HUES48 (cell line): ENCODE measurements around the gene ZNF891.

ENCODE experiments used
- H3K27ac ChIP-seq: one replicate; pipeline ENCODE4 v1.7.0; 2013; ENCODE audit warnings: low read depth, low read length, inconsistent platforms
- H3K27me3 ChIP-seq: 2 replicates; pipeline ENCODE4 v1.6.1; 2013; ENCODE audit warnings: mild to moderate bottlenecking, low read length; ENCODE audit not compliant: control insufficient read depth, insufficient read depth
- H3K36me3 ChIP-seq: 2 replicates; pipeline ENCODE4 v1.6.1; 2013; ENCODE audit warnings: low read length; ENCODE audit not compliant: control insufficient read depth, insufficient read depth
- H3K4me1 ChIP-seq: 2 replicates; pipeline ENCODE4 v1.6.1; 2013; ENCODE audit warnings: mild to moderate bottlenecking, low read length; ENCODE audit not compliant: control insufficient read depth, insufficient read depth
- H3K4me3 ChIP-seq: 2 replicates; pipeline ENCODE4 v1.5.1; 2013; ENCODE audit warnings: mild to moderate bottlenecking, low read depth, low read length
- H3K9ac ChIP-seq: 2 replicates; pipeline ENCODE4 v1.6.1; 2013; ENCODE audit warnings: mild to moderate bottlenecking, low read depth, low read length, moderate library complexity
- H3K9me3 ChIP-seq: 2 replicates; pipeline ENCODE4 v1.6.1; 2013; ENCODE audit warnings: low read length; ENCODE audit not compliant: control insufficient read depth, insufficient read depth

The ZNF891 gene

DNA sequence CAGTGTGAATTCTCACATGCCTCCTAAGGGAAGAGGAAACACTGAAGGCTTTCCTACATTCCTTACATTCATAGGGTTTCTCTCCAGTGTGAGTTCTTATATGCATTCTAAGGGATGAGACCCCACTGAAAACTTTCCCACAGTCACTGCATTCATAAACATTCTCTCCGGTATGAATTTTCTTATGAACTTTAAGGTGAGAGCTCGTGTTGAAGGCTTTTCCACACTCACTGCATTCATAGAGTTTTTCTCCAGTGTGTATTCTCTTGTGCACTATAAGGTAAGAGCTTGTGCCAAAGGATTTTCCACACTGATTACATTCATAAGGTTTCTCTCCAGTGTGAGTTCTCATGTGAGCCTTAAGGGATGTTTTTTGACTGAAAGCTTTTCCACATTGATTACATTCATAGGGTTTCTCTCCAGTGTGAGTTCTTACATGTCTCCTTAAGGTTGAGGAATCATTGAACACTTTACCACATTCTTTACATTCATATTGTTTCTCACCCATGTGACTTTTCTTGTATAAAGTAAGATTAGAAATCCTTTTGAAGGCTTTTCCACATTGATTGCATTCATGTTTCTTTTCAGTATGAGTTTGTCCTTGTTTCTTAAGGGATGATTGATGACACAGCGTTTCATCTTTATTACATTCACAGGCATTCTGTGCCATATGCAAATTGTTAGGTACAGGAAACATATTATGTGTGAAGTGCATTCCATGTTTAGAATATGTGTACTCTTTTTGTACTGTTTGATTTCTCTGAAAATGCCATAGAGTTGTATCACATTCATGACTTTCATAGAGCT is 9.5 kb downstream of the ZNF891 start:
- H3K9me3 ChIP-seq = peaks cover 99% of the 10 kb centered on the region
- no peak overlapping the region for H3K9ac ChIP-seq
- no peaks in the 10 kb centered on the region for H3K4me1 ChIP-seq
- H3K36me3 ChIP-seq = peaks cover 72% of the 10 kb centered on the region
- no peak overlapping the region for H3K27ac ChIP-seq
- no peaks in the 10 kb centered on the region for H3K27me3 ChIP-seq
- peak overlapping the region; percentile 39 for H3K4me3 ChIP-seq

DNA sequence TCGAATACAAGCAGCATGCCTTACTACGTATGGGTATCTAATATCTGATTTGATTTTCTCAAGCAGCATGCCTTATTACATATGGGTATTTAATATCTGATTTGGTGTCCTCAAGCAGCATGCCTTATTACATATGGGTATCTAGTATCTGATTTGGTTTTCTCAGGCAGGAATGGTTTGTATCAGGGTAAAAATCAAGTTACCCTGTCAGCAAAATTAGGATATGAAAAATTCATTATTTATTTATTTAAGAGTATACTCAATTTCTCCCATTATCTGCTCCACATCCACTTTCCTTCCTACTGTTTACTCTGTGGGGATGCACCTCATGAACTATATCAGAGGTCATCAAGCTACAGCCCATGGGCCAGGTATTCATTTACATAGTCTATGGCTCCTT is 21.9 kb downstream of the ZNF891 start:
- Histone ChIP-seq H3K9ac (no peak overlapping the region), H3K27me3 (no peaks in the 10 kb centered on the region), H3K36me3 (peaks cover 58% of the 10 kb centered on the region), H3K4me3 (no peak overlapping the region), H3K27ac (no peak overlapping the region), H3K4me1 (no peaks in the 10 kb centered on the region), H3K9me3 (peaks cover 93% of the 10 kb centered on the region)

DNA sequence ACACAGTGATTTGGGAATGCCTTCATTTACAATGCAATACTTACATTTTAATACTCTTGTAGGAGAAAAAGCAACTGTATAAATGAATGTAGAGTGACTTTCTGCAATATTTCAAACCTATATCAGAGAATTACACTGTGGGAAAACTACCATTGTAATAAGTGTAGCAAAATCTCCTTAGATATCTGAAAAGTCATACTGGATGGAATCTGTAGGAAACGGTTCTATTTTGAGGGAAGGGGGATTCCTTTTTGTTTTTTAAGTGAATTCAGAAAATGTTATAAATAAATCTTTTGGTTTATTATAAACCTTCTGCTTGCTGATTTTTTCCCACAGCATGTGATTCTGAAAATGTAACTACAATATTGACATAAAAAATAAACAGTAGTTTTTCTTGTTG is 23.0 kb downstream of the ZNF891 start:
- H3K9ac ChIP-seq = no peak overlapping the region
- H3K27me3 ChIP-seq = no peaks in the 10 kb centered on the region
- H3K36me3 ChIP-seq = peaks cover 63% of the 10 kb centered on the region
- no peaks in the 10 kb centered on the region for H3K4me1 ChIP-seq
- peak overlapping the region; percentile 3; the same call in 1 of the 2 replicates for H3K4me3 ChIP-seq
- peaks cover 98% of the 10 kb centered on the region for H3K9me3 ChIP-seq
- H3K27ac ChIP-seq = no peak overlapping the region

GRCh38 chr12:133106253-133106652 is 23.8 kb downstream of the ZNF891 start:
- no peaks in the 10 kb centered on the region for H3K4me1 ChIP-seq
- peak overlapping the region; percentile 3; the same call in 1 of the 2 replicates for H3K4me3 ChIP-seq
- peaks cover 98% of the 10 kb centered on the region for H3K9me3 ChIP-seq
- peaks cover 72% of the 10 kb centered on the region for H3K36me3 ChIP-seq
- H3K27me3 ChIP-seq = no peaks in the 10 kb centered on the region
- H3K27ac ChIP-seq = no peak overlapping the region
- no peak overlapping the region for H3K9ac ChIP-seq

- H3K4me1 ChIP-seq = no peaks in the 10 kb centered on the region
- peak overlapping the region; percentile 29; the same call in 1 of the 2 replicates for H3K4me3 ChIP-seq
- no peak overlapping the region for H3K9ac ChIP-seq
- peaks cover 98% of the 10 kb centered on the region for H3K9me3 ChIP-seq
- peaks cover 78% of the 10 kb centered on the region for H3K36me3 ChIP-seq
- H3K27me3 ChIP-seq = no peaks in the 10 kb centered on the region
- no peak overlapping the region for H3K27ac ChIP-seq
These were observed 24.5 kb downstream of the ZNF891 start for GRCh38 chr12:133105620-133106019.

- H3K9ac ChIP-seq = no peak overlapping the region
- H3K27me3 ChIP-seq = no peaks in the 10 kb centered on the region
- H3K4me1 ChIP-seq = no peaks in the 10 kb centered on the region
- peaks cover 63% of the 10 kb centered on the region for H3K36me3 ChIP-seq
- H3K9me3 ChIP-seq = peaks cover 80% of the 10 kb centered on the region
- no peak overlapping the region for H3K4me3 ChIP-seq
- no peak overlapping the region for H3K27ac ChIP-seq
These were observed 46.7 kb downstream of the ZNF891 start for GRCh38 chr12:133083345-133083744.

- peaks cover 80% of the 10 kb centered on the region for H3K9me3 ChIP-seq
- H3K4me3 ChIP-seq = peak overlapping the region; percentile 82
These were observed 48.8 kb downstream of the ZNF891 start for GRCh38 chr12:133081159-133081780.

GRCh38 chr12:133080368-133081158 is 49.5 kb downstream of the ZNF891 start, which contains the start of gene ZNF140:
Gene ZNF140 (plus strand): TSS chr12:133080923. CDS start chr12:133081321, 398 bp downstream.
- no peaks in the 10 kb centered on the region for H3K4me1 ChIP-seq
- H3K27ac ChIP-seq = peak within 1 kb of the TSS; percentile 100
- H3K9ac ChIP-seq = peak within 1 kb of the TSS; percentile 96
- H3K27me3 ChIP-seq = no peaks in the 10 kb centered on the region
- peak within 1 kb of the TSS; percentile 82 for H3K4me3 ChIP-seq
- H3K9me3 ChIP-seq = peaks cover 80% of the 10 kb centered on the region
- H3K36me3 ChIP-seq = peaks cover 37% of the 10 kb centered on the region

More at GRCh38 chr12:133081159-133081780, 48.8 kb downstream of the ZNF891 start:
- Histone ChIP-seq H3K36me3 (peaks cover 44% of the 10 kb centered on the region), H3K4me1 (no peaks in the 10 kb centered on the region), H3K27me3 (no peaks in the 10 kb centered on the region), H3K27ac (peak overlapping the region; percentile 100), H3K9ac (peak overlapping the region; percentile 96)

DNA sequence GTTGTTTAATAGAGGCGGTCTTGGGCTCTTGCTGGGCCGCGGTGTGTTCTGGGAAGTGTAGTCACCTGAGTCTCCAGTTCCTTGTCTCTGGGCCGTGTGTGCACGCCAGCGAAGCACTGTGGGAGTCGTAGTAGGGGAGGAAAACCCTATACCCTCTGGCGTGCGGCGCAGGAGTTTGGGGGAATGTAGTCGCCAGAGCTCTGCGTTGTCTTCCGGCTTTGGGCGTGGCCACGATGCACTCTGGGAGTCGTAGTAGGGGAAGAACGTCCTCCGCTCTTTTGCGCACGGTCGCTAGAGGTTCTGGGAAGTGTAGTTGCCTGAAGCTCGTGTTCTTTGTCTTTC is 50.1 kb downstream of the ZNF891 start:
- peak overlapping the region; percentile 100 for H3K27ac ChIP-seq
- H3K27me3 ChIP-seq = no peaks in the 10 kb centered on the region
- peaks cover 31% of the 10 kb centered on the region for H3K36me3 ChIP-seq
- H3K9me3 ChIP-seq = peaks cover 78% of the 10 kb centered on the region
- H3K9ac ChIP-seq = peak overlapping the region; percentile 96
- H3K4me1 ChIP-seq = no peaks in the 10 kb centered on the region
- peak overlapping the region; percentile 82 for H3K4me3 ChIP-seq

DNA sequence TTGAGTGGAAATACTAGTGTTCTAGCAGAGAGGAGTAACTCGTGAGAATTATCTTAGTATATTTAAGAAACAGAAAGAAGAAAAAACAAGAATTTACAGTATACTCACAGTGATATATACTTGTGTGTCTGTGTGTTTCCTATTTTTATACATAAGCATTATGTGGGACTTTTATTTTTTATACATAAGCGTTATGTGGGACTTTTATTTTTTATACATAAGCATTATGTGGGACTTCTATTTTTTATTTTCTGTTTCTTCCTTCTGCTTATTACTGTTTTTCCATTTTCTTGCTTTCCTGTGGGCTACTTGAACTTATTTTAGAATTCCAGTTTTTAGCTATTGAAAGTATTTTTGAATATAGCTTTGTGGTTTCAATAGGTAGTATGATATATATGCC is 56.2 kb downstream of the ZNF891 start:
- no peak overlapping the region for H3K27ac ChIP-seq
- H3K9ac ChIP-seq = no peak overlapping the region
- no peaks in the 10 kb centered on the region for H3K27me3 ChIP-seq
- H3K36me3 ChIP-seq = no peaks in the 10 kb centered on the region
- H3K4me3 ChIP-seq = no peak overlapping the region
- H3K4me1 ChIP-seq = no peaks in the 10 kb centered on the region
- H3K9me3 ChIP-seq = peaks cover 77% of the 10 kb centered on the region
